CD4-positive, alpha-beta T cell (primary cell): ENCODE data around the gene RASIP1. TPM values are rescaled to one million over a fixed set of nuclear protein-coding genes. Genes with fewer than 3 reads are reported as not detected.

Source experiments
- ATAC-seq: fragments of 200-7000 bp; cut with Tn5 transposase; one replicate; pipeline ENCODE4 v1.10.0; 2022; ENCODE audit warnings: mild to moderate bottlenecking; ENCODE audit not compliant: poor library complexity
- CTCF ChIA-PET: fragments of 350-600 bp; sonication (Branson Sonifier 250); formaldehyde crosslinking; loops from one replicate; lab custom pipeline; 2021; ENCODE audit warnings: antibody characterized with exemption, inconsistent platforms; lab: Charles Lee
- POLR2A ChIA-PET: fragments of 350-600 bp; sonication (Branson Sonifier 250); formaldehyde crosslinking; loops from one replicate; lab custom pipeline; 2021; ENCODE audit warnings: antibody characterized with exemption, inconsistent platforms; lab: Charles Lee
- DNase-seq, 14 experiments: peaks; one replicate each; pipeline ENCODE4 v3.0.0-alpha.2; 2013 to 2020; ENCODE audit warnings: mixed read lengths in 2 of 14
- H3K27ac ChIP-seq, 2 donors: one replicate each; pipeline versions ENCODE4 v1.5.1 to v1.7.0; 2013; ENCODE audit warnings: low read length in 2 of 2, low read depth in 1 of 2, mild to moderate bottlenecking in 1 of 2
- H3K27me3 ChIP-seq, 2 experiments: 1 replicate in 1 of 2; 2 replicates in 1 of 2; pipeline versions ENCODE4 v1.6.1 to v1.7.0; 2013; ENCODE audit warnings: low read length in 2 of 2, control low read depth in 1 of 2, mild to moderate bottlenecking in 1 of 2, moderate library complexity in 1 of 2; ENCODE audit not compliant: insufficient read depth in 2 of 2, control insufficient read depth in 1 of 2
- H3K36me3 ChIP-seq: one replicate; pipeline ENCODE4 v1.6.1; 2013; ENCODE audit warnings: low read length, control low read depth; ENCODE audit not compliant: insufficient read depth
- H3K4me1 ChIP-seq: one replicate; pipeline ENCODE4 v1.6.1; 2013; ENCODE audit warnings: low read length, control low read depth; ENCODE audit not compliant: insufficient read depth
- H3K4me3 ChIP-seq: one replicate; pipeline ENCODE4 v1.5.1; 2013; ENCODE audit warnings: mild to moderate bottlenecking, low read length, moderate library complexity
- H3K9me3 ChIP-seq, 2 experiments: 1 replicate in 1 of 2; 2 replicates in 1 of 2; pipeline versions ENCODE4 v1.6.1 to v1.7.0; 2013; ENCODE audit warnings: low read length in 2 of 2, mild to moderate bottlenecking in 2 of 2, control low read depth in 1 of 2, moderate library complexity in 1 of 2; ENCODE audit not compliant: control insufficient read depth in 1 of 2, insufficient read depth in 1 of 2
- H3K27ac Mint-ChIP-seq: one replicate; pipeline ENCODE4 v1.8.0; 2020; ENCODE audit warnings: mixed read lengths
- H3K27me3 Mint-ChIP-seq: one replicate; pipeline ENCODE4 v1.8.0; 2021; ENCODE audit warnings: mixed read lengths
- H3K36me3 Mint-ChIP-seq: one replicate; pipeline ENCODE4 v1.8.0; 2021; ENCODE audit warnings: low read depth, mixed read lengths
- H3K4me1 Mint-ChIP-seq: one replicate; pipeline ENCODE4 v1.8.0; 2021; ENCODE audit warnings: low read depth, mixed read lengths
- H3K4me3 Mint-ChIP-seq: one replicate; pipeline ENCODE4 v1.8.0; 2020; ENCODE audit warnings: mild to moderate bottlenecking, mixed read lengths
- H3K9me3 Mint-ChIP-seq: one replicate; pipeline ENCODE4 v1.8.0; 2020; ENCODE audit warnings: mixed read lengths
- intact Hi-C, 2 experiments: fragments of 100-400 bp; cut with DNase I in 1 of 2; cut with micrococcal nuclease in 1 of 2; formaldehyde crosslinking; loops; one replicate each; pipeline versions ENCODE4 v1.15.1 to v1.9.0; 2023 to 2025; cut with DNase I, micrococcal nuclease
- total RNA-seq, 174 experiments: library from RNA in 2 of 174; stranded (reverse) in 2 of 174; gene quantifications; one replicate each; pipeline ENCODE4 v1.2.3 and lab custom pipeline; 2021 to 2026
- TF ChIP-seq, protein P1 (sequence below): fragments of 200-600 bp; IDR thresholded peaks from one replicate; pipeline ENCODE4 v1.8.0; 2022; ENCODE audit warnings: antibody characterized with exemption, mild to moderate bottlenecking

RASIP1 gene
- total RNA-seq, 2 experiments from 2014 or later, result 0.55 to 0.56 TPM

DNA sequence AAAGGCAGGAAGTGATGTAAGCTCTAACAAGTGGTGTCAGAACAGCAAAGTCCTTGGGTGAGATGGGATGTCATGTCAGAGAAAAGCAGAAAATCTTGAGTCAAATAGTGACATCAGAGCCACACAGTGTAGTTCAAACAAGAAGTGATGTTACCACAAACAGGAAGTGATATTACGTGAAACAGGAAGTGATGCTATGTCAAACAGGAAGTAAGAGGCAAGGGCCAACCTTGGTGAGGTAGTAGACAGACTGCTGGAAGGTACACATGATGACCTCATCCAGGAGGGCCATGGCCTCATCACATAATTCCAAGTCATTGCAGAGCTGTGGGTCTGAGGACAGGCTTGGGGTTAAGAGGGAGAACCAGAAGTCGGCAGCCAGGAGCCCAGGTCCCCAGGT, 13.9 kb downstream of the RASIP1 start:
- no peaks in the 10 kb centered on the region for H3K27me3 Mint-ChIP-seq
- H3K4me3 Mint-ChIP-seq, result peak overlapping the region; percentile 34
- H3K4me1 Mint-ChIP-seq, result peaks cover 21% of the 10 kb centered on the region
- H3K27ac ChIP-seq, result no peak overlapping the region
- peaks cover 3% of the 10 kb centered on the region for H3K36me3 Mint-ChIP-seq
- intact Hi-C loops, result no loop called here
- DNase-seq, result peak in 4 of 14 experiments; percentile 40 to 81 (median 74)
- H3K9me3 Mint-ChIP-seq, result peaks cover 8% of the 10 kb centered on the region
- H3K9me3 ChIP-seq, result peaks cover 0 to 21% of the 10 kb centered on the region in 2 experiments
- peak overlapping the region; percentile 78 for H3K27ac Mint-ChIP-seq
- peaks cover 31% of the 10 kb centered on the region for H3K4me1 ChIP-seq
- no peaks in the 10 kb centered on the region for H3K27me3 ChIP-seq
- no peak overlapping the region for H3K4me3 ChIP-seq
- H3K36me3 ChIP-seq, result no peaks in the 10 kb centered on the region
- ChIA-PET CTCF (interaction anchor here (2.9 kb wide), 1 partner anchor 12 kb away, joined by 18 read pairs; no protein-coding TSS in a partner anchor), POLR2A (interaction anchor here (3.8 kb wide), 1 partner anchor 13 kb away, joined by 25 read pairs; no protein-coding TSS in a partner anchor)
- TF ChIP-seq, protein P1, sequence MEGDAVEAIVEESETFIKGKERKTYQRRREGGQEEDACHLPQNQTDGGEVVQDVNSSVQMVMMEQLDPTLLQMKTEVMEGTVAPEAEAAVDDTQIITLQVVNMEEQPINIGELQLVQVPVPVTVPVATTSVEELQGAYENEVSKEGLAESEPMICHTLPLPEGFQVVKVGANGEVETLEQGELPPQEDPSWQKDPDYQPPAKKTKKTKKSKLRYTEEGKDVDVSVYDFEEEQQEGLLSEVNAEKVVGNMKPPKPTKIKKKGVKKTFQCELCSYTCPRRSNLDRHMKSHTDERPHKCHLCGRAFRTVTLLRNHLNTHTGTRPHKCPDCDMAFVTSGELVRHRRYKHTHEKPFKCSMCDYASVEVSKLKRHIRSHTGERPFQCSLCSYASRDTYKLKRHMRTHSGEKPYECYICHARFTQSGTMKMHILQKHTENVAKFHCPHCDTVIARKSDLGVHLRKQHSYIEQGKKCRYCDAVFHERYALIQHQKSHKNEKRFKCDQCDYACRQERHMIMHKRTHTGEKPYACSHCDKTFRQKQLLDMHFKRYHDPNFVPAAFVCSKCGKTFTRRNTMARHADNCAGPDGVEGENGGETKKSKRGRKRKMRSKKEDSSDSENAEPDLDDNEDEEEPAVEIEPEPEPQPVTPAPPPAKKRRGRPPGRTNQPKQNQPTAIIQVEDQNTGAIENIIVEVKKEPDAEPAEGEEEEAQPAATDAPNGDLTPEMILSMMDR, result no peak
- peak; percentile 71 for ATAC-seq

DNA sequence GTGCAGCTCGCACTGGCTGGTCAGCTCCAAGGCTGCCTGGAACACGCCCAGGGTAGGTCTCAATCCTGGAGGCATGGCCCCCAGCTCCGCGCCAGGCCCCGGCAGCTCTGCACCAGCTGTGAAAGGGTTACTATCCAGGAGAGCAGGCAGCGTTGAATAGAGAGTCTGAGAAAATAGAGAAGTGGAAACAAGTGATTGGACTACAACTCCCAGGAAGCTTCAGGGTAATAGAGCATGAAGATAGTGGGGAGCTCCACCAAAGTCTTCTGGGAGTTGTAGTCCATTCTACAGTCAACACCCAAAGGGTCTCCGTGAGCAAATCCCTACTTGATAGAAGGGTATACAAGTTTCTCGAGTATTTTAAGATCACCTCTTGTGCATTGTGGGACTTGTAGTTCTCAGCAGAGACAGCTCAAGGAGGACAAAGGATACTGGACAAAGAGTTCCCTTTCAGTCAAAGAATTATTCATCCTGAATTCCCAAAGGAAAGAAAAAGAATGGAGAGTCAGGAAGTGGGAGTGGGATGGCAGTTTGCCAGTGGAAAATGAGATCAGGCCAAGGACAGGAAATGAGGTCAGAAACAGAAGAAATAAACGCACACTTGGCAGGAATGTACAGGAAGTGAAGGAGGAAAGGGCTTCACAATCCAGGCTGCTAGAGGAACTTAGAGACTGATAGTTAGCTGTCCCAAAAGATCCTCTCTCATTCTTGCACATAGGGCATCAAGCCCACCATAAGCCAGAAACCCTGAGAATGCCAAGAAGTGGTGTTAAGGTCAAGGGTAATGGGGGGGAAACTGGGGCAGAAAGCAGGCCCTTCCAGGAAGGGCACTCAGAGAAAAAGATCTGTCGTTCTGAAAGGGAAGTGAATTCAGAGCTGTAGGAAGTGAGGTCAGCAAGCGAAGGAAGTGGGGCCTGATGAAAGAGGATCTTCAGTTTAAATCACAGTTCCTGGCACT, 15.3 kb downstream of the RASIP1 start:
- Mint-ChIP-seq H3K4me3 (peak overlapping the region; percentile 58), H3K4me1 (peaks cover 31% of the 10 kb centered on the region), H3K36me3 (peaks cover 3% of the 10 kb centered on the region), H3K9me3 (peaks cover 8% of the 10 kb centered on the region), H3K27ac (peak overlapping the region; percentile 80), H3K27me3 (no peaks in the 10 kb centered on the region)
- no peaks in the 10 kb centered on the region for H3K27me3 ChIP-seq
- no peak overlapping the region for H3K4me3 ChIP-seq
- TF ChIP-seq, protein P1, result no peak
- ChIA-PET POLR2A (interaction anchor here (0.7 to 3.8 kb wide), 12 partner anchors 11 to 400 kb away, joined by 3 to 25 read pairs (median 4); partner anchors contain the start of genes CA11, DBP, EMP3 and GYS1), CTCF (interaction anchor here (0.5 to 2.9 kb wide), 6 partner anchors 13 to 268 kb away, joined by 3 to 18 read pairs (median 4); partner anchors contain the start of genes CA11 and RUVBL2)
- ATAC-seq (peak; percentile 50), DNase-seq (peak in 4 of 14 experiments; percentile 30 to 82 (median 74))
- no peaks in the 10 kb centered on the region for H3K36me3 ChIP-seq
- peaks cover 46% of the 10 kb centered on the region for H3K4me1 ChIP-seq
- H3K9me3 ChIP-seq, result peaks cover 0 to 19% of the 10 kb centered on the region in 2 experiments
- H3K27ac ChIP-seq, result peak overlapping the region; percentile 40 to 50
- intact Hi-C loops, result no loop called here

DNA sequence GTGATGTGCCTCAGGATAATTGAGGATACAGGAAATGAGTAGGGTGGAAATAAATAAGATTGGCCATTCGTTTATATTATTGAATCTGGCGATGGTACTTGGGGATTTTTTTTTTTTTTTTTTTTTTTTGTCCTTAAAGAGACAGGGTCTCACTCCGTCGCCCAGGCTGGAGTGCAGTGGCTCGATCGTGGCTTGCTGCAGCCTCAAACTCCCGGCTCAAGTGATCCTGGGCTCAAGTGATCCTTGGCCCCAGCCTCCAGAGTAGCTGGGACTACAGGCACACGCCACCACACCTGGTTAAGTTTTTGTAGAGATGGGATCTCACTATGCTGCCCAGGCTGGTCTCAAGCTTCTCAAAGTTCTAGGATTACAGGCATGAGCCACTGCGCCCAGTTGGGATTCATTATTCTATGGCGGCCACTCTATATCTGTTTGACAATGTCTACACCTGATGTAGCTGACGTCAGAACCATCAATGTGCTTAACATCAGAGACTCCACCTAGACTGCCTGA, 18.2 kb downstream of the RASIP1 start:
- Histone ChIP-seq H3K36me3 (no peaks in the 10 kb centered on the region), H3K27me3 (no peaks in the 10 kb centered on the region), H3K4me3 (no peak overlapping the region), H3K4me1 (peaks cover 46% of the 10 kb centered on the region), H3K27ac (no peak overlapping the region), H3K9me3 (peaks cover 0 to 17% of the 10 kb centered on the region in 2 experiments)
- DNase-seq, result no peak
- Mint-ChIP-seq H3K4me1 (peaks cover 31% of the 10 kb centered on the region), H3K4me3 (peak overlapping the region; percentile 20), H3K36me3 (peaks cover 3% of the 10 kb centered on the region), H3K27ac (no peak overlapping the region), H3K27me3 (no peaks in the 10 kb centered on the region), H3K9me3 (peaks cover 8% of the 10 kb centered on the region)
- ChIA-PET POLR2A (no interaction called here), CTCF (no interaction called here)
- intact Hi-C loops, result no loop called here
- TF ChIP-seq, protein P1, result no peak
- ATAC-seq, result no peak
